H1 (cell line): ENCODE results near the gene HES3. TPM values are rescaled to one million over a fixed set of nuclear protein-coding genes. Genes with fewer than 3 reads are reported as not detected.

ENCODE experiments used
- CBX5 ChIP-seq: fragments of 300-800, 300-1000 bp; sonication (generic); IDR thresholded peaks from 2 replicates; pipeline ENCODE4 v1.7.1; 2016; ENCODE audit warnings: antibody characterized with exemption, low read length, low read depth
- CTCF ChIP-seq, 3 experiments: IDR thresholded peaks; 1 replicate in 2 of 3; 2 replicates in 1 of 3; pipeline versions ENCODE4 v1.5.1 to v1.6.1; 2011; ENCODE audit warnings: low read length in 3 of 3, mild to moderate bottlenecking in 3 of 3, inconsistent platforms in 2 of 3, low read depth in 1 of 3, moderate library complexity in 1 of 3; ENCODE audit not compliant: insufficient read depth in 1 of 3; ENCODE audit errors: control extremely low read depth in 1 of 3
- SRF ChIP-seq: IDR thresholded peaks from 2 replicates; pipeline ENCODE4 v1.6.1; 2011; ENCODE audit warnings: mild to moderate bottlenecking, low read depth, low read length, moderate library complexity
- polyA plus RNA-seq, 7 experiments: library from polyadenylated mRNA; depleted of rRNA in 3 of 7; stranded (reverse) in 5 of 7; unstranded in 2 of 7; fragments of >200 nt in 5 of 7; fragments of 200-250 nt in 2 of 7; gene quantifications; 1 replicate in 5 of 7; 2 replicates in 1 of 7; 4 replicates in 1 of 7; pipeline versions ENCODE4 v1.2.1 to v1.2.3, GENCODE V29; 2011 to 2013; ENCODE audit warnings: missing spikeins in 2 of 7, mixed read lengths in 2 of 7
- total RNA-seq: library from RNA; stranded (reverse); fragmentation: NEBNext Ultra II Directional; extraction: Animal tissue kit (Norgen Biotek cat#: 25700); gene quantifications from 2 replicates; pipeline ENCODE4 v1.2.1, GENCODE V29; 2021

HES3 gene
- total and polyA plus RNA-seq, 2 of the 8 experiments (the other 6 are each of a cell fraction or from before 2014, with no cell fraction given), result 38.8 to 54.3 TPM

- TF ChIP-seq CTCF (IDR thresholded peaks at IDR 0.05; ENCODE audit: control extremely low read depth in 1 of 3, insufficient read depth in 1 of 3, low read depth in 1 of 3, low read length in 3 of 3), result no peak
- no peak for TF ChIP-seq CBX5
- TF ChIP-seq SRF, result no peak
- TF ChIP-seq, all 59 proteins: peak for 0
These were observed 44.0 kb downstream of the HES3 start (continued) for GRCh38 chr1:6288026-6288425.
